Neuronal stem cell (in vitro differentiated cells): Measurements from ENCODE around the gene TCF7.

Source experiments
- DNase-seq: peaks from one replicate; pipeline ENCODE4 v3.0.0-alpha.2; 2013; ENCODE audit warnings: low spot score
- H2AFZ ChIP-seq: one replicate; pipeline ENCODE4 v1.6.1; 2013; ENCODE audit warnings: mild to moderate bottlenecking, low read length, inconsistent platforms
- H2AK5ac ChIP-seq: 2 replicates; pipeline ENCODE4 v1.6.1; 2013; ENCODE audit warnings: low read depth, mild to moderate bottlenecking, inconsistent platforms, low read length, moderate library complexity, mixed read lengths
- H2BK120ac ChIP-seq: 2 replicates; pipeline ENCODE4 v1.6.1; 2013; ENCODE audit warnings: low read depth, mild to moderate bottlenecking, inconsistent platforms, low read length, moderate library complexity, mixed read lengths
- H2BK12ac ChIP-seq: one replicate; pipeline ENCODE4 v1.6.1; 2013; ENCODE audit warnings: low read length, inconsistent platforms
- H2BK15ac ChIP-seq: 2 replicates; pipeline ENCODE4 v1.6.1; 2013; ENCODE audit warnings: mild to moderate bottlenecking, low read length, inconsistent platforms, mixed read lengths
- H2BK5ac ChIP-seq: one replicate; pipeline ENCODE4 v1.6.1; 2013; ENCODE audit warnings: inconsistent platforms, mild to moderate bottlenecking, low read length, moderate library complexity
- H3K14ac ChIP-seq: one replicate; pipeline ENCODE4 v1.6.1; 2013; ENCODE audit warnings: low read length, inconsistent platforms
- H3K18ac ChIP-seq: 2 replicates; pipeline ENCODE4 v1.6.1; 2013; ENCODE audit warnings: low read length, inconsistent platforms
- H3K23ac ChIP-seq: 2 replicates; pipeline ENCODE4 v1.6.1; 2013; ENCODE audit warnings: low read depth, mild to moderate bottlenecking, mixed read lengths, low read length, inconsistent platforms; ENCODE audit not compliant: poor library complexity
- H3K27ac ChIP-seq: replicated peaks from 3 replicates; pipeline ENCODE4 v1.5.1; 2013; ENCODE audit warnings: low read length, inconsistent platforms
- H3K27me3 ChIP-seq, 3 experiments: 2 replicates each; pipeline ENCODE4 v1.6.1; 2013; ENCODE audit warnings: low read length in 3 of 3, mild to moderate bottlenecking in 2 of 3, inconsistent platforms in 1 of 3, low read depth in 1 of 3, mixed read lengths in 1 of 3, moderate library complexity in 1 of 3; ENCODE audit not compliant: control insufficient read depth in 3 of 3, insufficient read depth in 3 of 3
- H3K36me3 ChIP-seq, 2 donors: replicated peaks in 1 of 2; 2 replicates each; pipeline ENCODE4 v1.6.1; 2013; ENCODE audit warnings: low read length in 2 of 2; ENCODE audit not compliant: control insufficient read depth in 2 of 2, insufficient read depth in 2 of 2
- H3K4ac ChIP-seq: 2 replicates; pipeline ENCODE4 v1.6.1; 2013; ENCODE audit warnings: inconsistent platforms, mild to moderate bottlenecking, low read length, moderate library complexity
- H3K4me1 ChIP-seq, 2 donors: 1 replicate in 1 of 2; 2 replicates in 1 of 2; pipeline ENCODE4 v1.6.1; 2013; ENCODE audit warnings: low read length in 2 of 2, low read depth in 1 of 2; ENCODE audit not compliant: control insufficient read depth in 2 of 2, insufficient read depth in 1 of 2
- H3K4me2 ChIP-seq: one replicate; pipeline ENCODE4 v1.6.1; 2013; ENCODE audit warnings: mild to moderate bottlenecking, low read length, inconsistent platforms; ENCODE audit not compliant: insufficient read depth, poor library complexity, severe bottlenecking
- H3K4me3 ChIP-seq, 2 donors: 2 replicates each; pipeline ENCODE4 v1.5.1; 2013; ENCODE audit warnings: low read length in 2 of 2, mild to moderate bottlenecking in 2 of 2, inconsistent platforms in 1 of 2, moderate library complexity in 1 of 2
- H3K79me1 ChIP-seq: one replicate; pipeline ENCODE4 v1.6.1; 2013; ENCODE audit warnings: low read depth, mild to moderate bottlenecking, inconsistent platforms, low read length, moderate library complexity
- H3K9ac ChIP-seq: one replicate; pipeline ENCODE4 v1.6.1; 2013; ENCODE audit warnings: mild to moderate bottlenecking, low read depth, low read length, inconsistent platforms; ENCODE audit not compliant: poor library complexity
- H3K9me3 ChIP-seq, 2 donors: replicated peaks in 1 of 2; 2 replicates each; pipeline versions ENCODE3 to v1.6.1; 2013; ENCODE audit warnings: low read length in 2 of 2, mild to moderate bottlenecking in 2 of 2, inconsistent platforms in 1 of 2, low read depth in 1 of 2, mixed read lengths in 1 of 2, moderate library complexity in 1 of 2; ENCODE audit not compliant: control insufficient read depth in 2 of 2, insufficient read depth in 1 of 2
- H4K8ac ChIP-seq: one replicate; pipeline ENCODE4 v1.6.1; 2013; ENCODE audit warnings: low read depth, mild to moderate bottlenecking, inconsistent platforms, low read length, moderate library complexity
- H4K91ac ChIP-seq: one replicate; pipeline ENCODE4 v1.6.1; 2013; ENCODE audit warnings: low read length, low read depth, mild to moderate bottlenecking, inconsistent platforms; ENCODE audit not compliant: poor library complexity
- whole genome bisulfite sequencing, 2 donors: extraction: QIAGEN DNeasy Blood & Tissue Kit; methylation state at CpG; one replicate each; pipeline ENCODE4 v1.1.7; 2013; ENCODE audit warnings: missing lambda C conversion rate in 2 of 2, mixed read lengths in 1 of 2; ENCODE audit not compliant: insufficient read length in 2 of 2, insufficient replicate concordance in 1 of 2; ENCODE audit errors: extremely low coverage in 2 of 2; 5-methylcytosine and 5-hydroxymethylcytosine counted together

Gene TCF7

GRCh38 chr5:134077926-134078580 is 36.4 kb upstream of the TCF7 start:
- H2BK120ac ChIP-seq: no peak overlapping the region
- no peaks in the 10 kb centered on the region for H3K79me1 ChIP-seq
- H3K9me3 ChIP-seq: peaks cover 0 to 1% of the 10 kb centered on the region in 2 donors
- DNase-seq: no peak
- H3K23ac ChIP-seq: peak overlapping the region; percentile 71
- WGBS, 2 donors: no CpG with 5 or more reads among the region's 8 CpGs
- no peak overlapping the region for H4K8ac ChIP-seq
- H3K4me2 ChIP-seq: no peak overlapping the region
- H3K27me3 ChIP-seq: peaks cover 0 to 6% (median 0%) of the 10 kb centered on the region in 3 experiments
- H3K4me1 ChIP-seq: peaks cover 0 to 2% of the 10 kb centered on the region in 2 donors
- H2BK5ac ChIP-seq: no peak overlapping the region
- H3K18ac ChIP-seq: no peak overlapping the region
- no peak overlapping the region for H2BK15ac ChIP-seq
- no peak overlapping the region for H4K91ac ChIP-seq
- H3K36me3 ChIP-seq: no peaks in the 10 kb centered on the region
- H2BK12ac ChIP-seq: no peak overlapping the region
- no peak overlapping the region for H3K4me3 ChIP-seq
- H3K9ac ChIP-seq: no peak overlapping the region
- H2AFZ ChIP-seq: no peak overlapping the region
- no peak overlapping the region for H3K27ac ChIP-seq
- H3K4ac ChIP-seq: peak overlapping the region; percentile 80
- H2AK5ac ChIP-seq: no peak overlapping the region
- no peak overlapping the region for H3K14ac ChIP-seq

GRCh38 chr5:134079748-134080581 is 34.5 kb upstream of the TCF7 start:
- Histone ChIP-seq H4K8ac (no peak overlapping the region), H3K18ac (no peak overlapping the region), H3K4me3 (no peak overlapping the region), H3K9me3 (peaks cover 0 to 1% of the 10 kb centered on the region in 2 donors), H4K91ac (no peak overlapping the region), H3K14ac (no peak overlapping the region), H2BK15ac (no peak overlapping the region), H2BK12ac (no peak overlapping the region), H3K27ac (no peak overlapping the region), H3K4ac (no peak overlapping the region), H2BK120ac (no peak overlapping the region), H3K9ac (no peak overlapping the region), H2AFZ (no peak overlapping the region), H2AK5ac (no peak overlapping the region), H3K79me1 (no peaks in the 10 kb centered on the region), H3K4me2 (no peak overlapping the region), H2BK5ac (no peak overlapping the region), H3K4me1 (peaks cover 0 to 2% of the 10 kb centered on the region in 2 donors), H3K27me3 (peaks cover 0 to 13% (median 0%) of the 10 kb centered on the region in 3 experiments), H3K23ac (no peak overlapping the region), H3K36me3 (no peaks in the 10 kb centered on the region)
- DNase-seq: no peak
- WGBS, 2 donors: no CpG with 5 or more reads among the region's 19 CpGs

- H2AFZ ChIP-seq: no peak overlapping the region
- H3K9me3 ChIP-seq: peaks cover 0 to 1% of the 10 kb centered on the region in 2 donors
- no peak overlapping the region for H2AK5ac ChIP-seq
- no peaks in the 10 kb centered on the region for H3K79me1 ChIP-seq
- H3K27me3 ChIP-seq: peaks cover 0 to 10% (median 0%) of the 10 kb centered on the region in 3 experiments
- peaks cover 0 to 2% of the 10 kb centered on the region in 2 donors for H3K4me1 ChIP-seq
- no peak for DNase-seq
- no peak overlapping the region for H4K8ac ChIP-seq
- H3K4me2 ChIP-seq: no peak overlapping the region
- H2BK120ac ChIP-seq: no peak overlapping the region
- H3K14ac ChIP-seq: no peak overlapping the region
- H4K91ac ChIP-seq: no peak overlapping the region
- no peak overlapping the region for H3K4ac ChIP-seq
- no peak overlapping the region for H3K18ac ChIP-seq
- no CpG with 5 or more reads among the region's 2 CpGs for WGBS, 2 donors
- H2BK15ac ChIP-seq: no peak overlapping the region
- no peak overlapping the region for H3K27ac ChIP-seq
- H3K4me3 ChIP-seq: no peak overlapping the region
- H3K9ac ChIP-seq: no peak overlapping the region
- H2BK12ac ChIP-seq: no peak overlapping the region
- no peak overlapping the region for H2BK5ac ChIP-seq
- no peak overlapping the region for H3K23ac ChIP-seq
- H3K36me3 ChIP-seq: no peaks in the 10 kb centered on the region
Measured at GRCh38 chr5:134082264-134082992, 32.1 kb upstream of the TCF7 start.

- Histone ChIP-seq H4K91ac (no peak overlapping the region), H2BK12ac (no peak overlapping the region), H3K9me3 (peaks cover 0 to 1% of the 10 kb centered on the region in 2 donors), H3K23ac (no peak overlapping the region), H3K36me3 (no peaks in the 10 kb centered on the region), H3K27me3 (peaks cover 0 to 10% (median 0%) of the 10 kb centered on the region in 3 experiments), H3K4me2 (no peak overlapping the region), H3K14ac (no peak overlapping the region), H2BK120ac (no peak overlapping the region), H2AFZ (no peak overlapping the region), H3K4me1 (peaks cover 0 to 1% of the 10 kb centered on the region in 2 donors), H2BK5ac (no peak overlapping the region), H3K79me1 (no peaks in the 10 kb centered on the region), H3K9ac (no peak overlapping the region), H4K8ac (no peak overlapping the region), H2AK5ac (no peak overlapping the region), H3K27ac (no peak overlapping the region), H3K4me3 (no peak overlapping the region), H2BK15ac (no peak overlapping the region), H3K4ac (no peak overlapping the region), H3K18ac (no peak overlapping the region)
- no peak for DNase-seq
- no CpG with 5 or more reads among the region's 5 CpGs for WGBS, 2 donors
Measured at GRCh38 chr5:134083517-134083916, 31.0 kb upstream of the TCF7 start.
